HEK293 (cell line): ENCODE results near the gene BMP10.
"Not testable (repeated sequence)": the region's sequence is repeated elsewhere in the genome, so short reads cannot be mapped to it uniquely, and the experiment has no call there.

Experiments
- CTCF ChIA-PET: fragments of 350-600 bp; formaldehyde crosslinking; extraction: SDS; loops from one replicate; lab custom pipeline; 2021; ENCODE audit warnings: antibody characterized with exemption; lab: Yijun Ruan, JAX
- POLR2A ChIA-PET: fragments of 300-600 bp; formaldehyde crosslinking; extraction: SDS; loops from one replicate; lab custom pipeline; 2020; ENCODE audit warnings: antibody characterized with exemption, inconsistent platforms; lab: Yijun Ruan, JAX
- H3K27ac ChIP-seq: fragments of 200-500 bp; sonication (Bioruptor generic); 2 replicates; pipeline ENCODE4 v1.5.1; 2014; ENCODE audit warnings: low read depth, low read length, control low read depth, inconsistent platforms; ENCODE audit errors: extremely low read depth
- H3K36me3 ChIP-seq, 2 experiments: fragments of 200-500 bp in 1 of 2; sonication (Bioruptor generic) in 1 of 2; 1 replicate in 1 of 2; 2 replicates in 1 of 2; pipeline ENCODE4 v1.5.1; 2014 to 2017; ENCODE audit warnings: inconsistent platforms in 2 of 2, low read length in 2 of 2; ENCODE audit not compliant: control insufficient read depth in 2 of 2, insufficient read depth in 1 of 2
- H3K4me1 ChIP-seq: fragments of 200-500 bp; sonication (Bioruptor generic); 2 replicates; pipeline ENCODE4 v1.5.1; 2014; ENCODE audit warnings: mild to moderate bottlenecking, low read length, inconsistent platforms; ENCODE audit not compliant: control insufficient read depth, insufficient read depth
- H3K4me3 ChIP-seq: 2 replicates; pipeline ENCODE4 v1.5.1; 2011; ENCODE audit warnings: low read depth, mild to moderate bottlenecking, control low read depth, low read length, moderate library complexity
- H3K9me3 ChIP-seq: fragments of 200-500 bp; sonication (Bioruptor generic); 2 replicates; pipeline ENCODE4 v1.5.1; 2014; ENCODE audit warnings: low read depth, low read length, inconsistent platforms; ENCODE audit not compliant: control insufficient read depth, insufficient read depth
- CTCF ChIP-seq: fragments of 450-650 bp; formaldehyde crosslinking; IDR thresholded peaks from 2 replicates; pipeline ENCODE4 v1.5.1; 2016; ENCODE audit warnings: missing biosample characterization, missing genetic modification characterization
- FEZF1 ChIP-seq: fragments of 450-650 bp; formaldehyde crosslinking; IDR thresholded peaks from 2 replicates; pipeline ENCODE4 v1.5.1; 2016; ENCODE audit warnings: missing biosample characterization, missing genetic modification characterization
- KLF1 ChIP-seq: fragments of 450-650 bp; formaldehyde crosslinking; IDR thresholded peaks from 2 replicates; pipeline ENCODE4 v1.5.1; 2016; ENCODE audit warnings: missing biosample characterization, missing genetic modification characterization
- KLF8 ChIP-seq: fragments of 450-650 bp; formaldehyde crosslinking; IDR thresholded peaks from 2 replicates; pipeline ENCODE4 v1.5.1; 2016; ENCODE audit warnings: missing biosample characterization, missing genetic modification characterization
- PBX3 ChIP-seq: sonication (generic); formaldehyde crosslinking; IDR thresholded peaks from 2 replicates; pipeline ENCODE4 v1.8.1; 2022; ENCODE audit warnings: mild to moderate bottlenecking, moderate library complexity, missing genetic modification reagents
- REST ChIP-seq: fragments of 450-650 bp; formaldehyde crosslinking; IDR thresholded peaks from 2 replicates; pipeline ENCODE4 v1.5.1; 2016; ENCODE audit warnings: missing biosample characterization, missing genetic modification characterization
- SP3 ChIP-seq: fragments of 450-650 bp; formaldehyde crosslinking; IDR thresholded peaks from 2 replicates; pipeline ENCODE4 v1.5.1; 2016; ENCODE audit warnings: missing biosample characterization, missing genetic modification characterization
- ZBTB10 ChIP-seq: fragments of 450-650 bp; formaldehyde crosslinking; IDR thresholded peaks from 2 replicates; pipeline ENCODE4 v1.5.1; 2016; ENCODE audit warnings: missing biosample characterization, missing genetic modification characterization
- ZFP41 ChIP-seq: fragments of 450-650 bp; formaldehyde crosslinking; IDR thresholded peaks from 2 replicates; pipeline ENCODE4 v1.5.1; 2016; ENCODE audit warnings: missing biosample characterization, missing genetic modification characterization, borderline replicate concordance
- ZNF133 ChIP-seq: fragments of 450-650 bp; formaldehyde crosslinking; IDR thresholded peaks from 2 replicates; pipeline ENCODE4 v1.5.1; 2016; ENCODE audit warnings: missing biosample characterization, missing genetic modification characterization
- ZNF202 ChIP-seq: fragments of 450-650 bp; formaldehyde crosslinking; IDR thresholded peaks from 2 replicates; pipeline ENCODE4 v1.5.1; 2016; ENCODE audit warnings: missing biosample characterization, missing genetic modification characterization, borderline replicate concordance
- ZNF221 ChIP-seq: fragments of 450-650 bp; formaldehyde crosslinking; IDR thresholded peaks from 2 replicates; pipeline ENCODE4 v1.5.1; 2017; ENCODE audit warnings: missing biosample characterization, missing genetic modification characterization, borderline replicate concordance
- ZNF223 ChIP-seq: fragments of 450-650 bp; formaldehyde crosslinking; IDR thresholded peaks from 2 replicates; pipeline ENCODE4 v1.5.1; 2016; ENCODE audit warnings: missing biosample characterization, missing genetic modification characterization
- ZNF266 ChIP-seq: fragments of 450-650 bp; formaldehyde crosslinking; IDR thresholded peaks from 2 replicates; pipeline ENCODE4 v1.5.1; 2016; ENCODE audit warnings: missing biosample characterization, missing genetic modification characterization, low read depth
- ZNF341 ChIP-seq: fragments of 450-650 bp; formaldehyde crosslinking; IDR thresholded peaks from 2 replicates; pipeline ENCODE4; 2016; ENCODE audit warnings: low read depth, missing biosample characterization, missing genetic modification characterization
- ZNF571 ChIP-seq: fragments of 450-650 bp; formaldehyde crosslinking; IDR thresholded peaks from 2 replicates; pipeline ENCODE4 v1.5.0; 2017; ENCODE audit warnings: missing biosample characterization, missing genetic modification characterization
- ZNF645 ChIP-seq: fragments of 450-650 bp; formaldehyde crosslinking; IDR thresholded peaks from 2 replicates; pipeline ENCODE4; 2016; ENCODE audit warnings: missing biosample characterization, missing genetic modification characterization
- ZNF660 ChIP-seq: fragments of 450-650 bp; IDR thresholded peaks from 2 replicates; pipeline ENCODE4 v1.5.1; 2018; ENCODE audit warnings: missing biosample characterization, mild to moderate bottlenecking, missing genetic modification characterization
- ZNF830 ChIP-seq: fragments of 450-650 bp; IDR thresholded peaks from 2 replicates; pipeline ENCODE4 v1.5.0; 2018; ENCODE audit warnings: missing biosample characterization, missing genetic modification characterization, low read depth, mild to moderate bottlenecking, moderate library complexity
- ZSCAN18 ChIP-seq: fragments of 450-650 bp; formaldehyde crosslinking; IDR thresholded peaks from 2 replicates; pipeline ENCODE4 v1.5.1; 2016; ENCODE audit warnings: missing biosample characterization, missing genetic modification characterization

BMP10 gene

GRCh38 chr2:68901199-68901514 is 30.0 kb upstream of the BMP10 start:
- Histone ChIP-seq H3K9me3 (no peaks in the 10 kb centered on the region), H3K27ac (no peak overlapping the region), H3K4me3 (no peak overlapping the region), H3K4me1 (no peaks in the 10 kb centered on the region), H3K36me3 (no peaks in the 10 kb centered on the region)
- no peak for TF ChIP-seq ZSCAN18 (tag by site-specific recombination)
- peak; percentile 52 for TF ChIP-seq CTCF (tag by site-specific recombination)
- TF ChIP-seq ZNF223 (tag by site-specific recombination): no peak
- TF ChIP-seq FEZF1 (tag by site-specific recombination): no peak
- no peak for TF ChIP-seq ZNF830 (tag by site-specific recombination)
- TF ChIP-seq ZFP41 (tag by site-specific recombination): no peak
- POLR2A ChIA-PET: no interaction called here
- CTCF ChIA-PET: interaction anchor here (0.5 to 3.7 kb wide), 9 partner anchors 13 to 699 kb away, joined by 3 to 21 read pairs (median 4); no protein-coding TSS in a partner anchor

GRCh38 chr2:68900496-68901198 is 29.4 kb upstream of the BMP10 start:
- Histone ChIP-seq H3K27ac (no peak overlapping the region), H3K36me3 (no peaks in the 10 kb centered on the region), H3K9me3 (no peaks in the 10 kb centered on the region), H3K4me3 (no peak overlapping the region), H3K4me1 (no peaks in the 10 kb centered on the region)
- ChIA-PET CTCF (interaction anchor here (0.5 to 3.7 kb wide), 11 partner anchors 14 to 700 kb away, joined by 3 to 21 read pairs (median 3); no protein-coding TSS in a partner anchor), POLR2A (no interaction called here)
- TF ChIP-seq ZNF221 (tag by site-specific recombination) (no peak), ZNF571 (tag by site-specific recombination) (no peak), ZNF266 (tag by site-specific recombination) (no peak), ZNF660 (tag by site-specific recombination) (no peak), ZNF133 (no peak), REST (tag by site-specific recombination) (no peak), ZNF341 (tag by site-specific recombination) (no peak), ZNF202 (no peak), ZNF645 (no peak), SP3 (tag by site-specific recombination) (no peak), KLF8 (tag by site-specific recombination) (no peak), ZBTB10 (tag by site-specific recombination) (no peak), KLF1 (no peak), PBX3 (CRISPR knock-in tag) (no peak), ZNF830 (tag by site-specific recombination) (no peak)

- H3K9me3 ChIP-seq, POLR2A ChIA-PET, H3K4me3 ChIP-seq, H3K4me1 ChIP-seq, H3K36me3 ChIP-seq, H3K27ac ChIP-seq: not testable (repeated sequence)
- CTCF ChIA-PET: interaction anchor here (0.6 kb wide), 1 partner anchor 434 kb away, joined by 6 read pairs; no protein-coding TSS in a partner anchor
These were observed 24.8 kb upstream of the BMP10 start for GRCh38 chr2:68895981-68896380.
